ENCODE results near the gene DYNC1H1. TPM values are rescaled to one million over a fixed set of nuclear protein-coding genes. Genes with fewer than 3 reads are reported as not detected.

DYNC1H1 gene
- total and polyA plus RNA-seq, 2 of the 13 experiments (the other 11 are each of a cell fraction or from before 2014, with no cell fraction given): 74.4 to 239 TPM

DNA sequence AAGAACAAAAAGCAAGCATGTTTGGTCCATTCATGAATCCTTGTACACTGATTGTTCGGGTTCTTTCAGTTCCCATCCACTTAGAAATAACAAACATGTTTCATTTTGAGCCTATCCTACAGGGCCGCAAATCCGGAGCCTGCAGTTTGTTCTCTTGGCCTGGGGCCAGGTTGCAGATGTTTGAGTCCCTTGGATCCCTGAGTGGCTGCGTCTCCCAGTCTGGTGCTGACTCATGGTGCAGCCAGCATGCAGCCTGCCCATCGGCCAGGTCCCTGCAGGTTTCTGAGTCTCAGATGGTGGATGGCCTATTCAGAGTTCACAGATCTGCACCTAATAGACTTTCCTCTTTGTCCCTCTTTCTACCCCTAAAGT is 1.9 kb upstream of the DYNC1H1 start (continued):
- TF ChIP-seq ZSCAN29 (CRISPR knock-in tag; conservative IDR thresholded peaks at IDR 0.05) (peak; percentile 58; the same call in 1 of the 2 replicates), FOSL2 (CRISPR knock-in tag; IDR thresholded peaks at IDR 0.05) (peak; percentile 86), ZMYM2 (CRISPR knock-in tag; IDR thresholded peaks at IDR 0.05) (no peak), SKI (IDR thresholded peaks at IDR 0.05; ENCODE audit: partially characterized antibody) (peak; percentile 39), ZBTB42 (CRISPR knock-in tag; IDR thresholded peaks at IDR 0.05) (0 out of 2 replicates have a peak, but pooled peaks have one; percentile 32), MXI1 (IDR thresholded peaks at IDR 0.05; ENCODE audit: borderline replicate concordance, low read depth, low read length) (peak; percentile 84; the same call in 1 of the 3 replicates), ASH2L (IDR thresholded peaks at IDR 0.05; ENCODE audit: insufficient read length, low read depth, low read length) (peak; percentile 22), NFE2L1 (CRISPR knock-in tag; IDR thresholded peaks at IDR 0.05; ENCODE audit: borderline replicate concordance) (peak; percentile 95; the same call in 1 of the 2 replicates), ZNF292 (CRISPR knock-in tag; IDR thresholded peaks at IDR 0.05; ENCODE audit: borderline replicate concordance, low read depth) (peak; percentile 82), FLYWCH1 (CRISPR knock-in tag; IDR thresholded peaks at IDR 0.05) (no peak), ZNF263 (CRISPR knock-in tag; IDR thresholded peaks at IDR 0.05) (no peak), ZFX (CRISPR knock-in tag; IDR thresholded peaks at IDR 0.05; ENCODE audit: low read depth) (peak; percentile 55), ZNF44 (CRISPR knock-in tag; IDR thresholded peaks at IDR 0.05) (0 out of 2 replicates have a peak, but pooled peaks have one; percentile 39), MAFF (IDR thresholded peaks at IDR 0.05; ENCODE audit: low read depth, low read length) (peak; percentile 62; the same call in 1 of the 2 replicates), NFE2 (CRISPR knock-in tag; IDR thresholded peaks at IDR 0.05) (peak; percentile 78; the same call in 1 of the 2 replicates), GABPB1 (CRISPR knock-in tag; IDR thresholded peaks at IDR 0.05) (0 out of 2 replicates have a peak, but pooled peaks have one; percentile 11), ZNF790 (CRISPR knock-in tag; IDR thresholded peaks at IDR 0.05; ENCODE audit: borderline replicate concordance) (no peak), TCF7 (IDR thresholded peaks at IDR 0.05; ENCODE audit: low read depth) (no peak), NCOA1 (CRISPR knock-in tag; IDR thresholded peaks at IDR 0.05) (no peak), ZFY (CRISPR knock-in tag; IDR thresholded peaks at IDR 0.05) (peak; percentile 61; the same call in 1 of the 2 replicates)
- TF ChIP-seq, protein P1, sequence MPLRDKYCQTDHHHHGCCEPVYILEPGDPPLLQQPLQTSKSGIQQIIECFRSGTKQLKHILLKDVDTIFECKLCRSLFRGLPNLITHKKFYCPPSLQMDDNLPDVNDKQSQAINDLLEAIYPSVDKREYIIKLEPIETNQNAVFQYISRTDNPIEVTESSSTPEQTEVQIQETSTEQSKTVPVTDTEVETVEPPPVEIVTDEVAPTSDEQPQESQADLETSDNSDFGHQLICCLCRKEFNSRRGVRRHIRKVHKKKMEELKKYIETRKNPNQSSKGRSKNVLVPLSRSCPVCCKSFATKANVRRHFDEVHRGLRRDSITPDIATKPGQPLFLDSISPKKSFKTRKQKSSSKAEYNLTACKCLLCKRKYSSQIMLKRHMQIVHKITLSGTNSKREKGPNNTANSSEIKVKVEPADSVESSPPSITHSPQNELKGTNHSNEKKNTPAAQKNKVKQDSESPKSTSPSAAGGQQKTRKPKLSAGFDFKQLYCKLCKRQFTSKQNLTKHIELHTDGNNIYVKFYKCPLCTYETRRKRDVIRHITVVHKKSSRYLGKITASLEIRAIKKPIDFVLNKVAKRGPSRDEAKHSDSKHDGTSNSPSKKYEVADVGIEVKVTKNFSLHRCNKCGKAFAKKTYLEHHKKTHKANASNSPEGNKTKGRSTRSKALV (CRISPR knock-in tag; IDR thresholded peaks at IDR 0.05): no peak
- TF ChIP-seq, protein P2, sequence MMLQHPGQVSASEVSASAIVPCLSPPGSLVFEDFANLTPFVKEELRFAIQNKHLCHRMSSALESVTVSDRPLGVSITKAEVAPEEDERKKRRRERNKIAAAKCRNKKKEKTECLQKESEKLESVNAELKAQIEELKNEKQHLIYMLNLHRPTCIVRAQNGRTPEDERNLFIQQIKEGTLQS (CRISPR knock-in tag; IDR thresholded peaks at IDR 0.05): peak; percentile 41; the same call in 1 of the 2 replicates
- TF ChIP-seq, protein P3, sequence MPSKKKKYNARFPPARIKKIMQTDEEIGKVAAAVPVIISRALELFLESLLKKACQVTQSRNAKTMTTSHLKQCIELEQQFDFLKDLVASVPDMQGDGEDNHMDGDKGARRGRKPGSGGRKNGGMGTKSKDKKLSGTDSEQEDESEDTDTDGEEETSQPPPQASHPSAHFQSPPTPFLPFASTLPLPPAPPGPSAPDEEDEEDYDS (CRISPR knock-in tag; IDR thresholded peaks at IDR 0.05): no peak
- TF ChIP-seq, protein P4, sequence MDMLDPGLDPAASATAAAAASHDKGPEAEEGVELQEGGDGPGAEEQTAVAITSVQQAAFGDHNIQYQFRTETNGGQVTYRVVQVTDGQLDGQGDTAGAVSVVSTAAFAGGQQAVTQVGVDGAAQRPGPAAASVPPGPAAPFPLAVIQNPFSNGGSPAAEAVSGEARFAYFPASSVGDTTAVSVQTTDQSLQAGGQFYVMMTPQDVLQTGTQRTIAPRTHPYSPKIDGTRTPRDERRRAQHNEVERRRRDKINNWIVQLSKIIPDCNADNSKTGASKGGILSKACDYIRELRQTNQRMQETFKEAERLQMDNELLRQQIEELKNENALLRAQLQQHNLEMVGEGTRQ (IDR thresholded peaks at IDR 0.05; ENCODE audit: low read depth, low read length): no peak
- TF ChIP-seq, protein P4 (CRISPR knock-in tag; IDR thresholded peaks at IDR 0.05; ENCODE audit: borderline replicate concordance): no peak
- TF ChIP-seq, protein P5, sequence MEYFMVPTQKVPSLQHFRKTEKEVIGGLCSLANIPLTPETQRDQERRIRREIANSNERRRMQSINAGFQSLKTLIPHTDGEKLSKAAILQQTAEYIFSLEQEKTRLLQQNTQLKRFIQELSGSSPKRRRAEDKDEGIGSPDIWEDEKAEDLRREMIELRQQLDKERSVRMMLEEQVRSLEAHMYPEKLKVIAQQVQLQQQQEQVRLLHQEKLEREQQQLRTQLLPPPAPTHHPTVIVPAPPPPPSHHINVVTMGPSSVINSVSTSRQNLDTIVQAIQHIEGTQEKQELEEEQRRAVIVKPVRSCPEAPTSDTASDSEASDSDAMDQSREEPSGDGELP (IDR thresholded peaks at IDR 0.05; ENCODE audit: borderline replicate concordance, low read depth): peak; percentile 43; the same call in 1 of the 2 replicates
